CD4-positive, alpha-beta T cell treated with Interleukin-1 beta for 1 hour (primary cell): ENCODE measurements around the gene SCAF1.

ENCODE experiments used
- DNase-seq, 2 donors: peaks; one replicate each; pipeline ENCODE4 v3.0.0-alpha.2; 2020 to 2022

Gene SCAF1

DNA sequence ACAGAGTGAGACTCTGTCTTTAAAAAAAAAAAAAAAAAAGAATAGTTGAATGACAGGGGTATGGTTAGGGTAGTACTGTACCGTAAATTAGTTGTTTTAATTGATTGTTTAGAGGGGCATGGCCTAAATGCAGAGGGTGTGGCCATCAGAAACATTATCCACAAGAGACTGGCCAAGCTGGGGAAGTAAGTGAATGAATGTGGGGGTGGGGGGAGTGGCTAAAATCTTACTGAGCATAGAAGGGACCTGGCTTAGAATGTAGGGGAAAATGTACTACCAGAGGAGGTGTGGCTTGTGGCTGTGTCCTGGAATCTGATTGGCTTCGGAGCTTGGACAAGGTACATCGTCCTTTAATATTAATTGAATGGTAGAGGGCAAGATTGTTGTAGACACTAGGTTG, 27.5 kb downstream of the SCAF1 start:
- no peak for DNase-seq

- DNase-seq: peak; percentile 79 to 82
Measured at GRCh38 chr19:49672131-49672919, 30.3 kb downstream of the SCAF1 start.

- no peak for DNase-seq
Measured at GRCh38 chr19:49676136-49676783, 34.3 kb downstream of the SCAF1 start.

- peak; percentile 100 for DNase-seq
Measured at GRCh38 chr19:49676784-49677230, 34.8 kb downstream of the SCAF1 start.

DNA sequence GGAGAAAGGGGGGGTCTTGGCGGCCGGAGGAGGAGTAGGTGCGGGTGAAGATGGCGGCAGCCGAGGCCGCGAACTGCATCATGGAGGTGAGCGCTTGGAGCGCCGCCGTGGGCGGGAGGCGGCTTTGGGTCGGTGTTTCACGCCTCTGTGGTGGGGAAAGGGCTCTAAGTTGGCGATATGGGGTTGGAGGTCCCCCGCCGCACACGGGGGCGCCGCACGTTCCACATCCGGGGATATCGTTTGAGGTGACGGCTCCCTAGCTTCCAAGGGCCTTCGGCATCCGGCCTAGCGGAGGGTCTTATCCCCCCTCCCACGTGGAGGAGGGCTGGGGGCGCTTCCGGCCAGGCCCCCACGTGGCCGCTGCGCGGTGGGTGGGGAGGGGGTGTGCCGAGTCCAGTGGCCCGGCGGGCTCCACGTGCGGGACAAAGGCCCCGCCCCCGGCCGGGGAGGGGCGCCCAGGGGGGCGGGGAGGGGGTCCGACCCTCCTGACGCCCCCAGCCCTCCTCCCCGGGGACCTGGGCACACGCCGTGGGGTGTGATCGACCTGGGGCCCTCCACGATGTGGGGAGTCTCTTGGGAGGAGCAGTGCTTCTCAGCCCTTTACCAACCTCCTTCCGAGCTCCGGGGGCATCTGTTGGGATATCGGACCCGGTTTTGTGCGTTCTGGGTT, 35.4 kb downstream of the SCAF1 start, which contains the start of gene PRMT1:
Gene PRMT1 (plus strand): TSS at position 41 of the 670 bp plus-strand sequence. CDS start 10 bp downstream, at position 51.
- DNase-seq: peak; percentile 52 to 62

DNA sequence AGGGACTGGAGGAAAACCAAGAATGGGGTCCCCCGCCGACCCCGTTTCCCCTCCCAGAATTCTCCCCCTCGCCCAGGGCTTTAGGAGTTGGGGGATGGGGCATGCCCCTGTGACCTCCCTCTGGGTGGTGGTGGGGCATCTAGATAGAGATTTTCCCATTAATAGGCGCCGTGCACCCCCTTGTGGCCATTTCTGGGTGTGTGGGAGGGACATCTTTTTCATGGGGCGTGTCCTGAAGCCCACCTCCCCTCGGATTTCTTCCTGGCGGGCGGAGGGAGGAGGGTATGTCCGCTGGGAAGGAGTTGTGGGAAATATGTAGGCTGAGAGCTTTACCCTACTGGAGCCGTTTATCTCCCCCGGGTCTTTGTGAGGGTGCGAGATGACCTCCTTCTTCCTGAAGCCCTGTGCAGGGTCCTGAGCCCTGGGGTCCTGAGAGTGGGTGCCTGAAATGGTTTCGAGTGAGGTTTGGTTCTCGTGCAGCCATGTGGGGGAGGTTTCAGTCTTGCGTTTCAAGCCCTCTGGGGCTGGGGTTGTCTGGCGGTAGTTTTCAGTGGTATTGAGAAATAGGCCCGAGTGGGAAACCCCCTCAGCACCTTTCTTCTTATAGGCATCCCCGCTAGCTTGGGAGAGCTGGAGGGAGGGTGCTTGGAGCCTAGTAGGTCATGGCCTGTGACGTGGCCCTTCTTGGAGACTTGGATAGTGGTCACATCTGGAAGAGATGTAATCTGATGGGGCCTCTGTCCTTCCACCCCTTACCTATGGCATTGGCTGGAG, 36.1 kb downstream of the SCAF1 start:
- DNase-seq: peak; percentile 81 to 84

- DNase-seq: no peak
Measured at GRCh38 chr19:49678985-49679770, 37.2 kb downstream of the SCAF1 start.

GRCh38 chr19:49679771-49680413, 37.9 kb downstream of the SCAF1 start:
- DNase-seq: no peak

DNA sequence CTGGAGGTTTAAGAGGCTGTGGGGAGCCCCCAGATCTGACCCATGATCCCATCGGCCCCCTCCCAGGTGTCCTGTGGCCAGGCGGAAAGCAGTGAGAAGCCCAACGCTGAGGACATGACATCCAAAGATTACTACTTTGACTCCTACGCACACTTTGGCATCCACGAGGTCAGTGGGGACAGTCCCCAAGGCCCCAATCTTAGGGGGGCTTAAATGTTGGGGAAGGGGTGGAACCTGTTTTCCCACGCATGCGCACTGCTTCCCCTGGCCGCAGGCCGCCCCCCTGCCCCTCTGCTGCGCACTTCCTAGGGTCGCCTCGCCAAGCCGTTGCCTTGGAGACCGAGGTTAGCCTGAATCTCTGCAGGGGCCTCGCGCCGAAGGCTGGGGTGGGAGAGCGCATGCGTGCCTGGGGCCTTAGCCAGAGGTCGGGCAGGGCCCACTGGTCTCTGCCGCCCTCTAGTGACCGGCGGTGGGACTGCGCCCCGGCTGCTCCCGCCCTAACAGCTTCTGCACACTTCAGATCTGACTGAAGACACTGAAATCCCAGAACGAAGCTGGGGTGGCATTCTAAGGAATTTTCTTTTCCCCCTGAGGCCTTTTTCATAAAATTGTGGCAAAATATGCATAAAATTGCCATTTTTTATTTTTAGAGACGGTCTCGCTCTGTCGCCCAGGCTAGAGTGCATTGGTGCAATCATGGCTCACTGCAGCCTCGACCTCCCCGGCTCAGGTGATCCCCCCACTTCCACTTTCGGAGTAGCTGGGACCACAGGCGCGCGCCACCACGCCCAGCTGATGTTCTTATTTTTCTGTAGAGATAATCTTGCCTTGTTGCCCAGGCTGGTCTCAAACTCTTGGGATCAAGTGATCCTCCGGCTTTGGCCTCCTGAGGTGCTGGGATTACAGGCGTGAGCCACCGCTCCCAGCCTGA, 38.7 kb downstream of the SCAF1 start:
- peak; percentile 92 to 93 for DNase-seq

- no peak for DNase-seq
Measured at GRCh38 chr19:49681830-49682229, 39.8 kb downstream of the SCAF1 start.

DNA sequence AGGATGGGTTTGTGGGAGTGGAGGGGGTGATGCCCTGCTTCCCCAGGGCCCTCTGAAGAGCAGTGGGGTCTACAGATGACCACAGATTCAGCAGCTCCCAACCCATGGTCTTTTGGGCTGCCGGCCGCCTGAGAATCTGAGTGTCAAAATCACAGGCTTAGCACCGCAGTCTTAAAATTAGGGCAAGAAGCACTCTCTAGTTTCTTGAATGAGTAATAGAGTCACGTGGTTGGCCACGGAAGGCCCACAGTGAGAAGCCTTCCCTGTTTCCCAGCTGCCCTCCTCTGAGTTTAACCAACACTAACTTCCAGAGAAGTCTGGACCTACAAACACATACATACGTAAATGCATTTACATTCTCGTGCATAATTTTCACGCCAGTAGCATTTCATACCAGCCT, 40.3 kb downstream of the SCAF1 start:
- DNase-seq: no peak

DNA sequence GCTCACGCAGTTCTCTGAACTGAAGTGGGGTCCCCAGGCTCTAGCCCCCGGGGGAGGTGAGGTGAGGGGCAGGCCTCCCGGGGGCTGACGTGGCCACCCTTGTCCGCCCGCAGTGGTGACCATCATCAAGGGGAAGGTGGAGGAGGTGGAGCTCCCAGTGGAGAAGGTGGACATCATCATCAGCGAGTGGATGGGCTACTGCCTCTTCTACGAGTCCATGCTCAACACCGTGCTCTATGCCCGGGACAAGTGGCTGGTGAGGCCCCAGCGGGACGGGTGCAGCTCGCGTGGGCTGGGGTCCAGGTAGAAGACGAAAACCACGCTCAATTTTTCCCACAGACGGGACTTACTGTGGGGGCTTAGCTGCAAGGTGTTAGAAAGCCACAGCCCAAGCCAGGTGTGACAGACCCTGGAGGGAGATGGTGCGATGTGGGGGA, 41.8 kb downstream of the SCAF1 start:
- DNase-seq: no peak

GRCh38 chr19:49684251-49684982, 42.4 kb downstream of the SCAF1 start:
- no peak for DNase-seq

DNA sequence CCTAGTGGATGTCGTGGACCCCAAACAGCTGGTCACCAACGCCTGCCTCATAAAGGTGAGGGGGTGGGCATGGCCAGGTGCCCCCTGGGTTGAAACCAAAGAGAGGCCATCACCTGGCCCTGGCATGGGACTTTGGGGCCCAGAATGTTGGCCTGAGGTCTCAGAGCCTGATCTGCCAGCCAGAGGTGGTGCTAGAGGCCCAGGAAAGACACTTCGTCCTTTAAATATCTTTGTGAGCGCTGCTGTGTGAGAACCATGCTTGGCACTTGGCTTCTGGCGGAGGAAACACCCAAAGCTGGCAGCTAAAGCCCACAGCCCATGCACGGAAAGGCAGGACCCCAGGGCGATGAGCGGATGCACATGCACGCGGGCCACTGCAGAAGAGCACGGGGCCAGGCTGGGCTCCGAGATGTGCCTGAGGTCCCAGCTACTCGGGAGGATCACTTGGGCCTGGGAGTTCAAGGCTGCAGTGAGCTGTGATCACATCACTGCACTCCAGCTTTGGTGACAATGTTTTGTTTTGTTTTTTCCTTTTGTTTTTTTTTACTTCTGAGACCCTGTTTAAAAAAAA, 43.1 kb downstream of the SCAF1 start:
- DNase-seq: no peak

GRCh38 chr19:49685845-49686332, 43.9 kb downstream of the SCAF1 start:
- no peak for DNase-seq

- no peak for DNase-seq
Measured at GRCh38 chr19:49686503-49687088, 44.6 kb downstream of the SCAF1 start.

DNA sequence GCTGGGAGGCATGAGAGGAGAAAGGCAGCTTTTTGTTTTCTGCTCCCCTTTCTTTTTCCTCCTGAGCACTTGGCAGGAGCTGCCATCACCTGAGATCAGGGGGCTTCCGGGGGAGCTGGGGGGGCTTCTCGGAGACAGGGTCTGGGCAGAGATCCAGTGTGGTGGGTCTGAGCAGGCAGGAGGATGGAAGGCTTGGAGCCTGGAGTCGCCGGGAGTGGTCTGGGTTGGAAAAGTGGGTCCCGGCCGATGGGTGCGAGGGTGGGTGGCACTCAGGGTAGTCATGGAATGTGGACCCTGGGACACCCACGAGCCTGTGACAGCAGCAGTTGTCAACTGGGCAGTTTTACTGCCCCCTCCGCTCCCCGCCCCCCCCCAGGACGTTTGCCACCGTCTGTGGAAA, 45.1 kb downstream of the SCAF1 start:
- DNase-seq: no peak

DNA sequence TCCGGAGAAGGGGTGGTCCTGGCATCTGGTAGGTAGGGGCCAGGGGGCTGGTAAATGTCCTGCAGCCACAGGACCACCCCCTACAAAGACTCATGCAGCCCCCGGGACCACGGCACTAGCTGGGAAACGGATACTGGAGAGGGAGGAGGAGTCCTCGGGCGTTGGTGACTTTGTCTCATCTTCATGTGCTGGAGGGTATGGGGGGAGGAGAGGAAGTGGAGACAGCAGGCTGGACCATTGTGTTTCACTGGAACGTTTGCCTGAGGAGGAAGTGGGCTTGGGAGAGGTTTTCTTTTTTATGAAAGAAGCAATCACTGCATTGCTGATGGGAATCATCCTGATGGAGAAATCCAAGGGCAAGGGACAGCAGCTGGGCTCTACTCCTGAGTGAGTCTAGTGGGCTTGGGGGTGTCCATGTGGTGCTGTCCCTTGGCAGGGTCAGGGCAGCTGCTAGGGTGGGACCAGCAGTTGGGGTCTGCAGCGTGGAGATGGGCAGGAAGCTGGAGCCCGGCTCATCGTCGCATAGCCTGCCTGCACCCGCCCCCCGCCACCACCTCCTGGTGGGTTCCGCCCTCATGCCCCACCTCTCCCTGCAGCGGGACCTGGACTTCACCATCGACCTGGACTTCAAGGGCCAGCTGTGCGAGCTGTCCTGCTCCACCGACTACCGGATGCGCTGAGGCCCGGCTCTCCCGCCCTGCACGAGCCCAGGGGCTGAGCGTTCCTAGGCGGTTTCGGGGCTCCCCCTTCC, 45.7 kb downstream of the SCAF1 start:
- DNase-seq: no peak
